Astrocyte (in vitro differentiated cells and primary cell): ENCODE data around the gene TCF7L2. TPM values are rescaled to one million over a fixed set of nuclear protein-coding genes. Genes with fewer than 3 reads are reported as not detected.

ENCODE experiments used
- DNase-seq: peaks from one replicate; pipeline ENCODE4 v3.0.0-alpha.2; 2010; ENCODE audit warnings: low read depth
- FAIRE-seq: peaks from 2 replicates; lab custom pipeline; 2011; peaks lifted over from hg19 to GRCh38; lab: Jason Lieb, UNC
- H2AFZ ChIP-seq: 2 replicates; pipeline ENCODE4 v1.6.0; 2012; ENCODE audit warnings: low read depth, low read length, inconsistent platforms
- H3K27ac ChIP-seq: 2 replicates; pipeline ENCODE4 v1.5.1; 2011; ENCODE audit warnings: low read depth, low read length, inconsistent platforms
- H3K27me3 ChIP-seq: 2 replicates; pipeline ENCODE4 v1.6.0; 2011; ENCODE audit warnings: low read length, inconsistent platforms; ENCODE audit not compliant: insufficient read depth
- H3K36me3 ChIP-seq: 2 replicates; pipeline ENCODE4 v1.5.1; 2011; ENCODE audit warnings: low read length, inconsistent platforms; ENCODE audit not compliant: insufficient read depth
- H3K4me1 ChIP-seq: 2 replicates; pipeline ENCODE4 v1.5.1; 2011; ENCODE audit warnings: low read length, inconsistent platforms; ENCODE audit not compliant: insufficient read depth
- H3K4me2 ChIP-seq: 2 replicates; pipeline ENCODE4 v1.6.0; 2012; ENCODE audit warnings: low read length, inconsistent platforms
- H3K4me3 ChIP-seq: 2 replicates; pipeline ENCODE4 v1.5.1; 2011; ENCODE audit warnings: low read depth, mild to moderate bottlenecking, low read length, inconsistent platforms; ENCODE audit not compliant: insufficient read depth
- H3K79me2 ChIP-seq: 2 replicates; pipeline ENCODE4 v1.6.0; 2012; ENCODE audit warnings: mild to moderate bottlenecking, low read length, inconsistent platforms; ENCODE audit not compliant: insufficient read depth
- H3K9ac ChIP-seq: 2 replicates; pipeline ENCODE4 v1.6.0; 2012; ENCODE audit warnings: mild to moderate bottlenecking, low read length, inconsistent platforms
- H3K9me3 ChIP-seq: 2 replicates; pipeline ENCODE4 v1.5.1; 2012; ENCODE audit warnings: low read depth, mild to moderate bottlenecking, low read length, inconsistent platforms; ENCODE audit not compliant: insufficient read depth
- H4K20me1 ChIP-seq: 2 replicates; pipeline ENCODE4 v1.6.0; 2012; ENCODE audit warnings: low read length, inconsistent platforms; ENCODE audit not compliant: insufficient read depth
- H3K27ac Mint-ChIP-seq: one replicate; pipeline ENCODE4 v1.8.0; 2021; ENCODE audit warnings: mild to moderate bottlenecking, mixed read lengths; ENCODE audit not compliant: unreplicated experiment
- H3K27me3 Mint-ChIP-seq: one replicate; pipeline ENCODE4 v1.8.0; 2021; ENCODE audit warnings: low read depth, mixed read lengths; ENCODE audit not compliant: unreplicated experiment
- H3K36me3 Mint-ChIP-seq: one replicate; pipeline ENCODE4 v1.8.0; 2021; ENCODE audit warnings: low read depth, mixed read lengths; ENCODE audit not compliant: unreplicated experiment
- H3K4me1 Mint-ChIP-seq: one replicate; pipeline ENCODE4 v1.8.0; 2021; ENCODE audit warnings: low read depth, mixed read lengths; ENCODE audit not compliant: unreplicated experiment
- H3K4me3 Mint-ChIP-seq: one replicate; pipeline ENCODE4 v1.8.0; 2021; ENCODE audit warnings: mild to moderate bottlenecking, moderate library complexity, mixed read lengths; ENCODE audit not compliant: unreplicated experiment
- H3K9me3 Mint-ChIP-seq: one replicate; pipeline ENCODE4 v1.8.0; 2021; ENCODE audit warnings: mild to moderate bottlenecking, mixed read lengths; ENCODE audit not compliant: unreplicated experiment
- EZH2 ChIP-seq: IDR thresholded peaks from 2 replicates; pipeline ENCODE4 v1.6.1; 2012; ENCODE audit warnings: mild to moderate bottlenecking, low read length, inconsistent platforms; ENCODE audit not compliant: insufficient read depth
- total RNA-seq: library from RNA; stranded (reverse); gene quantifications from 2 replicates; pipeline ENCODE4 v1.2.1, GENCODE V29; 2021
- TF ChIP-seq, protein P1 (sequence below): IDR thresholded peaks from 2 replicates; pipeline ENCODE4 v1.5.1; 2011; ENCODE audit warnings: low read depth, mild to moderate bottlenecking, inconsistent platforms, low read length, moderate library complexity; ENCODE audit not compliant: insufficient read depth

Gene TCF7L2
- total RNA-seq, 1 donor from 2014 or later, result 52.4 TPM

DNA sequence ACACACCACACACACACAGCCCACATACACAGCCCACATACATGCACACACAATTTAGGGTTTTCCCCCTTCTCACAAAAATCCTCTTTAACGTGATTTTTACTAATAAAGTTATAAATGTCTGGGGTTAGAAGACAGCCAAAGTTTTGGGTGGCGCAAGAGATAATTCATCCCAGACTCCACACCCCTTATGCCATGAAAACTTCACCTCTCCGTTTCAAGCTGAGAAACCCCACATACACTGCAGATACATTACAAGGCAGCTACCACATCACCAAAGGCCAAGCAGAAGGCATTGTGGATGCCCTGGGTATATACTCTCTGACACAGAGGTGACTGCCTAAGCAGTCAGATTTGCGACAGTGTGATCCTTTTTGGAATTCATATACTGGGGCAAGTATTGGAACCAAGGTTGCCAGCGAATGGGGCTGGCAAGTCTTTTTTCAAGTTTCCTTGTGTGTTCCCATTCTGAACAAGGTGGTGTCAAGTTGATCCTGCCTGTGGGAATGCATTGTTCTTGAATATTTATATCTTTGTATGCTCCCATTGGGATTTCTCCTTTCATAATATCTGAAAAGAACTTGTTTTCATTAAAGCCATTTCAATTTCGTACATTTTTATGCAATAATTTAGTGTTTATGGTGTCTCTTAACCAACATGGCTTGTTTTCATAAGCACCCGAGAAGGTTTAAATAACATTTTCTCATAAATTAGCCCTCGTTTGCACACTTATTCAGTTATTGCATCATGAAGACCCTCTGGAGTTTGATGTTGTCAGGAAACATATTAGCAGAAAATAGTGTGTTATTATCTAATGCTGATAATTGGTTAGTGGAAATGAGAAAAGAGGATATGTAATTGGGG lies 130.2 kb downstream of the TCF7L2 start:
- H3K9me3 Mint-ChIP-seq, result no peaks in the 10 kb centered on the region
- no peak overlapping the region for H3K9ac ChIP-seq

DNA sequence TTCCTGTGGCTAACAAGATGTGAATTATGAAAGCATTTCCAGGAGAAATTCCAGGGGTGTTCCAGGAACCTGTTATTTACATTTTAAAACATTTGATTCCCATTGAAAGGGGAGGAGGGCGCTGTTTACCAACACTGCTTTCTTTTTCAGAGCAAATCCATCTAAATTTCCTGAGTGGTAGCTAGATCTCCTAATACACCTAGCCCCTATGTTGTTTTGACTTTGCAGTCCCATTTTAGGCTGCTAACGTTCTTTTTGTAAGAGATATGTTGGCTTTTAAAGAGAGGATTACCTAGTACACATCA lies 130.8 kb downstream of the TCF7L2 start:
- H3K27ac Mint-ChIP-seq, result no peak overlapping the region
- Histone ChIP-seq H3K4me2 (no peak overlapping the region), H3K9me3 (no peaks in the 10 kb centered on the region), H2AFZ (no peak overlapping the region), H3K4me3 (no peak overlapping the region), H3K4me1 (peaks cover 7% of the 10 kb centered on the region), H3K79me2 (peaks cover 23% of the 10 kb centered on the region), H3K27me3 (no peaks in the 10 kb centered on the region), H3K36me3 (no peaks in the 10 kb centered on the region), H3K27ac (no peak overlapping the region), H3K9ac (no peak overlapping the region), H4K20me1 (no peaks in the 10 kb centered on the region)
- H3K9me3 Mint-ChIP-seq, result no peaks in the 10 kb centered on the region
- no peaks in the 10 kb centered on the region for H3K27me3 Mint-ChIP-seq
- H3K4me3 Mint-ChIP-seq, result no peak overlapping the region
- TF ChIP-seq, protein P1, sequence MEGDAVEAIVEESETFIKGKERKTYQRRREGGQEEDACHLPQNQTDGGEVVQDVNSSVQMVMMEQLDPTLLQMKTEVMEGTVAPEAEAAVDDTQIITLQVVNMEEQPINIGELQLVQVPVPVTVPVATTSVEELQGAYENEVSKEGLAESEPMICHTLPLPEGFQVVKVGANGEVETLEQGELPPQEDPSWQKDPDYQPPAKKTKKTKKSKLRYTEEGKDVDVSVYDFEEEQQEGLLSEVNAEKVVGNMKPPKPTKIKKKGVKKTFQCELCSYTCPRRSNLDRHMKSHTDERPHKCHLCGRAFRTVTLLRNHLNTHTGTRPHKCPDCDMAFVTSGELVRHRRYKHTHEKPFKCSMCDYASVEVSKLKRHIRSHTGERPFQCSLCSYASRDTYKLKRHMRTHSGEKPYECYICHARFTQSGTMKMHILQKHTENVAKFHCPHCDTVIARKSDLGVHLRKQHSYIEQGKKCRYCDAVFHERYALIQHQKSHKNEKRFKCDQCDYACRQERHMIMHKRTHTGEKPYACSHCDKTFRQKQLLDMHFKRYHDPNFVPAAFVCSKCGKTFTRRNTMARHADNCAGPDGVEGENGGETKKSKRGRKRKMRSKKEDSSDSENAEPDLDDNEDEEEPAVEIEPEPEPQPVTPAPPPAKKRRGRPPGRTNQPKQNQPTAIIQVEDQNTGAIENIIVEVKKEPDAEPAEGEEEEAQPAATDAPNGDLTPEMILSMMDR, result no peak
- TF ChIP-seq EZH2, result no peak
- DNase-seq (no peak), FAIRE-seq (no peak)
- H3K4me1 Mint-ChIP-seq, result peaks cover 35% of the 10 kb centered on the region
- peaks cover 12% of the 10 kb centered on the region for H3K36me3 Mint-ChIP-seq

More for the DNA sequence above, 130.2 kb downstream of the TCF7L2 start:
- FAIRE-seq (no peak), DNase-seq (no peak)
- Histone ChIP-seq H3K4me3 (no peak overlapping the region), H3K79me2 (peaks cover 17% of the 10 kb centered on the region), H3K27ac (no peak overlapping the region), H3K4me1 (peaks cover 6% of the 10 kb centered on the region), H2AFZ (no peak overlapping the region), H3K27me3 (no peaks in the 10 kb centered on the region), H4K20me1 (no peaks in the 10 kb centered on the region), H3K9me3 (no peaks in the 10 kb centered on the region), H3K36me3 (no peaks in the 10 kb centered on the region), H3K4me2 (no peak overlapping the region)
- Mint-ChIP-seq H3K27me3 (no peaks in the 10 kb centered on the region), H3K27ac (no peak overlapping the region), H3K4me1 (peaks cover 30% of the 10 kb centered on the region), H3K4me3 (no peak overlapping the region), H3K36me3 (peaks cover 8% of the 10 kb centered on the region)
- TF ChIP-seq EZH2, result no peak

DNA sequence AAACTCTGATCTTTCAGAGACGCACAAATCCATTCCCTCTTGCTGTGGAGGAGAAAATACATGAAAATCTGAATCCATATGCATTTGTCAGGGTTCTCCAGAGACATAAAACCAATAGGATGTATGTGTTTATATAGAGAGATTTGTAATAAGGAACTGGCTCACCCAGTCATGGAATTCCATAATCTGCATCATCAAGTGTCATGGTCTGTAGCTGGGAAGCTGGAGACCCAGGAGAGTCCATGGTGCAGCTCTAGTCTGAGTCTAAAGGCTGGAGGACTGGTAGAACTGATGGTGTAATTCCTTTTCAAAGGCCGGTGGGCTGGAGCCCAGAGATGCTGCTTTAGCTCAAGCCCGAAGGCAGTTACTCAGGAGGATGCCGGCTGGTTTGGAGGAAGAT lies 134.0 kb downstream of the TCF7L2 start:
- peak overlapping the region; percentile 34 for H3K27ac Mint-ChIP-seq
- no peaks in the 10 kb centered on the region for H3K27me3 ChIP-seq
- FAIRE-seq (no peak), DNase-seq (no peak)
- peaks cover 13% of the 10 kb centered on the region for H3K36me3 Mint-ChIP-seq
- peaks cover 52% of the 10 kb centered on the region for H3K4me1 Mint-ChIP-seq
- H4K20me1 ChIP-seq, result no peaks in the 10 kb centered on the region
- no peak overlapping the region for H3K4me2 ChIP-seq
- no peaks in the 10 kb centered on the region for H3K9me3 ChIP-seq
- H3K4me1 ChIP-seq, result peaks cover 26% of the 10 kb centered on the region
- H3K36me3 ChIP-seq, result no peaks in the 10 kb centered on the region
- H3K9me3 Mint-ChIP-seq, result no peaks in the 10 kb centered on the region
- peaks cover 27% of the 10 kb centered on the region for H3K79me2 ChIP-seq
- H3K27ac ChIP-seq, result no peak overlapping the region
- H3K9ac ChIP-seq, result no peak overlapping the region
- no peaks in the 10 kb centered on the region for H3K27me3 Mint-ChIP-seq
- H3K4me3 Mint-ChIP-seq, result no peak overlapping the region
- no peak overlapping the region for H3K4me3 ChIP-seq
- no peak for TF ChIP-seq EZH2
- TF ChIP-seq, protein P1, result no peak
- H2AFZ ChIP-seq, result no peak overlapping the region
